ENCODE data around the gene AGO3.

Gene AGO3

GRCh38 chr1:36096500-36097432 is 165.9 kb downstream of the AGO3 start:
- DNase-seq (ENCODE audit: low read depth), result no peak

GRCh38 chr1:36097693-36098585 is 167.0 kb downstream of the AGO3 start:
- DNase-seq (ENCODE audit: low read depth), result no peak

GRCh38 chr1:36098650-36099365 is 167.9 kb downstream of the AGO3 start:
- DNase-seq (ENCODE audit: low read depth), result no peak

- peak; percentile 53 for DNase-seq (ENCODE audit: low read depth)
Measured at GRCh38 chr1:36099681-36100341, 168.9 kb downstream of the AGO3 start.

- DNase-seq (ENCODE audit: low read depth), result no peak
Measured at GRCh38 chr1:36100376-36100775, 169.5 kb downstream of the AGO3 start.

- no peak for DNase-seq (ENCODE audit: low read depth)
Measured at GRCh38 chr1:36101546-36101945, 170.6 kb downstream of the AGO3 start.

GRCh38 chr1:36106269-36106668 is 175.4 kb downstream of the AGO3 start:
- DNase-seq (ENCODE audit: low read depth), result no peak

GRCh38 chr1:36107394-36107793 is 176.5 kb downstream of the AGO3 start:
- DNase-seq (ENCODE audit: low read depth), result no peak

GRCh38 chr1:36108314-36108713 is 177.4 kb downstream of the AGO3 start:
- DNase-seq (ENCODE audit: low read depth), result no peak

GRCh38 chr1:36109041-36109679 is 178.3 kb downstream of the AGO3 start:
- DNase-seq (ENCODE audit: low read depth), result no peak

GRCh38 chr1:36111151-36111550 is 180.2 kb downstream of the AGO3 start:
- no peak for DNase-seq (ENCODE audit: low read depth)

GRCh38 chr1:36112823-36113222 is 181.9 kb downstream of the AGO3 start:
- no peak for DNase-seq (ENCODE audit: low read depth)

GRCh38 chr1:36114371-36114770 is 183.5 kb downstream of the AGO3 start:
- no peak for DNase-seq (ENCODE audit: low read depth)

- no peak for DNase-seq (ENCODE audit: low read depth)
Measured at GRCh38 chr1:36115200-36115669, 184.3 kb downstream of the AGO3 start.

GRCh38 chr1:36115931-36116330 is 185.0 kb downstream of the AGO3 start:
- DNase-seq (ENCODE audit: low read depth), result no peak

GRCh38 chr1:36116901-36117300 is 186.0 kb downstream of the AGO3 start:
- DNase-seq (ENCODE audit: low read depth), result no peak

GRCh38 chr1:36118447-36119204 is 187.7 kb downstream of the AGO3 start:
- no peak for DNase-seq (ENCODE audit: low read depth)

- DNase-seq (ENCODE audit: low read depth), result no peak
Measured at GRCh38 chr1:36119456-36119855, 188.6 kb downstream of the AGO3 start.

All from stimulated activated CD8-positive, alpha-beta memory T cell treated with anti-CD3 and anti-CD28 coated beads, Interleukin-12 subunit alpha, Interleukin-12 subunit beta, amount 100 ng/mL, for 4 hours (primary cell).